ENCODE results near the gene RAD51B.

Gene RAD51B

GRCh38 chr14:68315081-68315480, 495.5 kb downstream of the RAD51B start:
- no peak for DNase-seq

GRCh38 chr14:68316078-68316868, 496.7 kb downstream of the RAD51B start:
- DNase-seq, result no peak

DNA sequence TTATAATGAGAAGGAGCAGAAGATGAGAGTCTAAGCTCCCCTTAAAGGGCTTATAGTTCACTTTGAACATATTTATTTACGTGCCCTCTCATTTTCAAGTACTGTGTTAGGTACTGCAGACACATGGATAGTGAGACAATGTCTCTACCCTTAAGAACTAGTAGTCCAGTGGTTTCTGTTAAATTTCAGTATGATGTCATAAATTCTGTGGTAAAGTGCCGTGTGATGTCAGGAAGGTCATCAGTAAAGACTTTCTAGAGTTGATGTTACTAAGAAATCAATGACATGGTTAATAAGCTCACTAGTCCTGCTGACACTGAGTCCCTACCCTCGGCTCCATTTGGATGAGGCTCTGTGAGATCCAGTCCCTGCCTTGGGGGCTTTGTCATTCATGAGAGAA, 497.7 kb downstream of the RAD51B start:
- no peak for DNase-seq

GRCh38 chr14:68318828-68319227, 499.2 kb downstream of the RAD51B start:
- DNase-seq, result no peak

GRCh38 chr14:68320495-68320894, 500.9 kb downstream of the RAD51B start:
- no peak for DNase-seq

DNA sequence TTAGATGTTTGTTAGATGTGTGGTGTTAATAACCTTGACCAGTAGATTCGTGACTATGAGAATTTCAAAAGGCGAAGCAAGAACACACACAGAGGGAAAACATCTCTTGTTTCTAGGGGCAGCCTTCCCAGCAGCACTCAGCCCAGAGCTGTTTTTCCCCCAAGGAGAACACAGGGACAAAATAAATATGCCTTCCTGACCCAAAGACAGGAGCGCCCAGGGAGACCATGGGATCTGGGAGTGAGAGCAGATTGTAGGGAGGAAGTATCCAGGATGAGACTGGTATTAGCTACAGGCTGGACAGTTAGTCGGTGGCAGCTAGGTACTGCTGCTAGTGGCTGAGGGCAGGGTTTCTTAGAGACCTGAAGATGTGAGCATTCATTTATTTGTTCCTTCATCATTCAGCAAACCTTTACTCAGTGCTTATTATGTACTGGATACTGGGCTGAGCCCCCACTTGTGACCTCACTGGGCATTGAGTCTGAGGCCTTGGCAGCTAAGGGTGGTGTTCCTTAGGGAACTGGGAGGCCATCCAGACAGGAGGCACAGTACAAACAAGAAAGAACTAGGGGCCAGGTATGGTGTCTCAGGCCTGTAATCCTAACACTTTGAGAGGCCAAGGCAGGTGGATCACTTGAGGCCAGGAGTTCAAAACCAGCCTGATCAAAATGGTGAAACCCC, 503.5 kb downstream of the RAD51B start:
- no peak for DNase-seq

- DNase-seq, result no peak
Observed at GRCh38 chr14:68325267-68325807, 505.8 kb downstream of the RAD51B start.

GRCh38 chr14:68327231-68327630, 507.7 kb downstream of the RAD51B start:
- DNase-seq, result no peak

- no peak for DNase-seq
Observed at GRCh38 chr14:68328509-68328908, 508.9 kb downstream of the RAD51B start.

GRCh38 chr14:68331426-68331825, 511.8 kb downstream of the RAD51B start:
- no peak for DNase-seq

DNA sequence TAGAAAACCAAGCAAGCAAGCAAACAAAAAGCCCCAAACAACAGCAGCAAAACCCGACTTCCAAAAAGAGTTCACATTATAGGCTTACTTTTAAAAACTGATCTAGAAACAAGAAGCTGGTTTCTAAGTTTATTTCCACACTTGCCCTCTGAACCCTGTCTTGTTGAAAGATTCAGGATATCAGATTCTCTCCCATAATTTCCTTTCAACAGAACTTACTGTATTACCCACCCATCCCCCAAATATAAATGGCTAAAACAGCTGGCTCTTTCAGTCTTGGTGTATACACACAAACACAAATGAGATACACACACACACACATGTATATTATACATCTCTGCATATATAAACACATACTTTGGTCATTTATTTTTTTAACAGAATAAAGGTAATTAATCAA, 512.4 kb downstream of the RAD51B start:
- no peak for DNase-seq

DNA sequence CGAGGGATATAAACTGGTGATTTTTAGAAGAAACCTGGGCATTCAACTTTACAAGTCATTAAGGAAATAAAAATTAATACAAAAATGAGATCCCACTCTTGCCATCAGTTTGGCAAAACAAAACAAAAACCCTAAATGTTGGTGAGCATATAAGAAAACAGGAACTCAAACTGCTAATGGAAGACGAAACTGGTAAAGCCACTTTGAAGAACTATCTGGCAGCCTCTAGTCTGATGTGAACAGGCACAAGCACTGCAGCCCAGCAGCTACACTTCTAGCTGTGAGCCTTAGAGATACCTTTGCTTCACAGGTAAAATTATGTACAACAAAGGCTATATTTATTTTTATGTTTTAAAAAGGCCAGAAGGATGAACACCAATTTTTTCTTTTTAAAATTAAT, 513.7 kb downstream of the RAD51B start:
- no peak for DNase-seq

DNA sequence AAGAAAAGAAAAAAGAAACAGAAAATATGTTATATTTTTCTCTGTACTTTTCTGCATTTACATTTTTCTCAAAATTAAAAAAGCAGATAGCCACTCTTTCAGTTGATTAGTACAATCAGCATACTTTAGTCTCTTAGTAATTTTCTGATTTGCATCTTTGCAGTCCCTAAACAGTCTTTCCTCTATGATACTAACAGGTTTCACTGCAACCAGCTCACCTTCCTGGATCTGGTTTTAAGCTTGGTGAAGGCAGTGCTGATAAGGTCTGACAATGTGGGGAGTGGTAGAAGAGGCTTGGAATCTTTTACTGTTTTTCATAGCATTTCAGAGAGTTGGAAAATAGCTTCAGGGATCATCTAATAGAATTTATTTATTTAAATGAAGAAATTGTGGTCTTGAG, 515.7 kb downstream of the RAD51B start:
- no peak for DNase-seq

GRCh38 chr14:68336165-68336564, 516.6 kb downstream of the RAD51B start:
- no peak for DNase-seq

DNA sequence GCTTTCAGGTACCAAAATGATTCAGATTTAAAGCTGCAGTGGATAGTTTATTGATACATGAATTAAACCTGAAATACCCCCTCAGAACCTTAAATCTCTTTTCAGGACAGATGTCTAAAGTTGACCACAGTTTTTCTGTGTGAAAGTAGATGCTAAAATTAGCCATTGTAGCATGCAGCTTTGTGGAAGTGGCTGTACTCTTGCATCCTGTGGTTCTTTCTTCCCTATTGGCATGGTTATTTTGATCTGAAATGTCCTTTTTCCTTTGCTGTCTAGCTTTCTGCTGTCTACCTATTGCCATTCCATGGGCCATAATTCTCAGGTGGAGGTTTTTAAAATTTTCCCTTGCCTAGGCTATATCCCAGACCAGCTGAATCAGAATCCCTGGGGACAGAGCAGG, 517.7 kb downstream of the RAD51B start:
- no peak for DNase-seq

DNA sequence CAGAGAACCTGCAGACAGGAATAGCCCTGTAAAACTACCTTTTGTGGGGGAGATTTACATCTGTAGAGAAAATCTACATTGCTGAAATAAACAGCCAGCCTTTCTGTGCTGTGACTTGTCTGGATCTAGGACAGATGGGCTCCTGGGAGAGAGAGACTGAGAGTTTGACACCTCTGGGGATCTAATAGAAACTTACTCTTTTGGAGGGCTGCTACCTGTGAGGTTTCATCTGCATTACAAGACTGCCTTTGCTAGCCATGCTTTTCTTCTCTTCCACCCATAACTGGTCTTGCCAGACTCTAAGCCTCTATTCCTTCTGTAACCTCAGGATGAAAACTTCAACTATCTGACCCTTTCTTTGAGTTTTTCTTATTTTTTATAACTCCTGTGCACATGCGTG, 520.7 kb downstream of the RAD51B start:
- no peak for DNase-seq

GRCh38 chr14:68341411-68342212, 522.0 kb downstream of the RAD51B start:
- DNase-seq, result no peak

DNA sequence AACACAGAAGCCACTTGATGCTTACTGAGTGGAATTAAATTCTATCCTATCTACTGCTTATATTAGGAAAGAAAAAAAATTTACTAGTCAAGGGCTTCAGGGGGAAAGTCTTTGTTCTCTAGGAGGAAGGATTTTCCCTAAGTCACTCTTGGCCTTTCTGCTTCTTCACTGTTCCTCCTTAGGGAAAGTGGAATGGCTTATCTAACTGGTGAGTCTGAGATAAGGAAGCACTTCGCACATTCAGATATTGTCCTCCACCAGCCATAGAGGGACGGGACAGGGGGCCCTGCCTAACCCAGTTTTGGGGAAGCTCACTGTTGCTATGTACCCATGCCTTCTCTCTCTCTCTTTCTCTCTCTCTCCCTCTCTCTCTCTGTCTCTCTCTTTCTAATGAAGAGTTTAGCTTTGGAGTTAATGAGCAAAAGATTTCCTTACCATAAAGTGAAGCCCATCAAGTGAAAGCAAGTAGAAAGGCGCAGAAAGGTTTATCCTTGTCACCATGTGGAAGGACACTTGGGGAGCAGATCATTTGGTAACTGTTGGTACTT, 522.7 kb downstream of the RAD51B start:
- no peak for DNase-seq

- DNase-seq, result no peak
Observed at GRCh38 chr14:68343534-68344118, 524.0 kb downstream of the RAD51B start.

GRCh38 chr14:68345738-68346137, 526.2 kb downstream of the RAD51B start:
- no peak for DNase-seq

GRCh38 chr14:68346556-68347343, 527.2 kb downstream of the RAD51B start:
- no peak for DNase-seq
